GM12891 (cell line): ENCODE data around the gene SIL1.
"Not testable (repeated sequence)": the region's sequence is repeated elsewhere in the genome, so short reads cannot be mapped to it uniquely, and the experiment has no call there.

Source experiments
- PAX5 ChIP-seq: IDR thresholded peaks from 2 replicates; pipeline ENCODE4 v1.6.1; 2011; ENCODE audit warnings: low read length, moderate library complexity, mild to moderate bottlenecking; ENCODE audit not compliant: insufficient read depth, severe bottlenecking
- POU2F2 ChIP-seq: IDR thresholded peaks from 2 replicates; pipeline ENCODE4 v1.6.1; 2011; ENCODE audit warnings: low read depth, mild to moderate bottlenecking, control low read depth, low read length, moderate library complexity
- TAF1 ChIP-seq: IDR thresholded peaks from 2 replicates; pipeline ENCODE4 v1.6.1; 2011; ENCODE audit warnings: low read depth, low read length, control low read depth

GRCh38 chr5:139164897-139165296, 33.3 kb downstream of the SIL1 start:
- TF ChIP-seq TAF1, PAX5, POU2F2: not testable (repeated sequence)
